22Rv1 (cell line): Measurements from ENCODE around the gene BIN1.

Experiments
- CTCF ChIP-seq: fragments of 450-650 bp; IDR thresholded peaks from 2 replicates; pipeline ENCODE4 v1.5.1; 2017; ENCODE audit warnings: mild to moderate bottlenecking
- ZFX ChIP-seq: fragments of 450-650 bp; IDR thresholded peaks from 2 replicates; pipeline ENCODE4 v1.6.1; 2017; ENCODE audit warnings: antibody characterized with exemption, borderline replicate concordance

GRCh38 chr2:127065299-127065939, 41.5 kb downstream of the BIN1 start:
- TF ChIP-seq CTCF (no peak), ZFX (no peak)
